Suprapubic skin (tissue), 3 donors: ENCODE results near the gene ZNF282.

Experiments used
- EP300 ChIP-seq: sonication (generic); formaldehyde crosslinking; IDR thresholded peaks from one replicate; pipeline ENCODE4 v1.6.1; 2017; ENCODE audit warnings: antibody characterized with exemption
- POLR2A ChIP-seq, 2 donors: fragments of 450-650 bp; IDR thresholded peaks; one replicate each; pipeline ENCODE4 v1.6.1; 2017; ENCODE audit warnings: antibody characterized with exemption in 2 of 2, mild to moderate bottlenecking in 2 of 2, moderate library complexity in 2 of 2
- TF ChIP-seq, protein P1 (sequence below), 2 donors: fragments of 200-600 bp in 1 of 2; fragments of 450-650 bp in 1 of 2; sonication (generic) in 1 of 2; IDR thresholded peaks; one replicate each; pipeline ENCODE4 v1.5.1; 2016 to 2019; ENCODE audit warnings: antibody characterized with exemption in 2 of 2, mild to moderate bottlenecking in 1 of 2, moderate library complexity in 1 of 2

DNA sequence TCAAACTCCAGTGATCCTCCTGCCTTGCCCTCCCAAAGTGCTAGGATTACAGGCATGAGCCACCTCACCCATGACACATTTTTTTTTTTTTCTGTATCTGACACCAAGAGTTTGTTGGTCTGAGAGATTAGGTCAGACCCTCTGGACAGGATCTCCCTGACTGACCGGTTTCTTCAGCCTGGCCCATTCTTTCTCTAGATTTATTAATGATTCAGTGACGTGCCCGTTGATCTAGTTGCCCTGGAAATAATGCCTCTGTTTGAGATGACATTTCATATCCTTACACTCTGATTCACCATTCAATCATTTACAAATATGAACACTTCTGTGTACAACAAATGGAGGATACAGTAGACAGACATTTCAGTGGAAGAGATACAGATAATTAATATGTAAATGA lies 42.7 kb downstream of the ZNF282 start:
- TF ChIP-seq POLR2A (IDR thresholded peaks at IDR 0.05) = no peak
- TF ChIP-seq, protein P1, sequence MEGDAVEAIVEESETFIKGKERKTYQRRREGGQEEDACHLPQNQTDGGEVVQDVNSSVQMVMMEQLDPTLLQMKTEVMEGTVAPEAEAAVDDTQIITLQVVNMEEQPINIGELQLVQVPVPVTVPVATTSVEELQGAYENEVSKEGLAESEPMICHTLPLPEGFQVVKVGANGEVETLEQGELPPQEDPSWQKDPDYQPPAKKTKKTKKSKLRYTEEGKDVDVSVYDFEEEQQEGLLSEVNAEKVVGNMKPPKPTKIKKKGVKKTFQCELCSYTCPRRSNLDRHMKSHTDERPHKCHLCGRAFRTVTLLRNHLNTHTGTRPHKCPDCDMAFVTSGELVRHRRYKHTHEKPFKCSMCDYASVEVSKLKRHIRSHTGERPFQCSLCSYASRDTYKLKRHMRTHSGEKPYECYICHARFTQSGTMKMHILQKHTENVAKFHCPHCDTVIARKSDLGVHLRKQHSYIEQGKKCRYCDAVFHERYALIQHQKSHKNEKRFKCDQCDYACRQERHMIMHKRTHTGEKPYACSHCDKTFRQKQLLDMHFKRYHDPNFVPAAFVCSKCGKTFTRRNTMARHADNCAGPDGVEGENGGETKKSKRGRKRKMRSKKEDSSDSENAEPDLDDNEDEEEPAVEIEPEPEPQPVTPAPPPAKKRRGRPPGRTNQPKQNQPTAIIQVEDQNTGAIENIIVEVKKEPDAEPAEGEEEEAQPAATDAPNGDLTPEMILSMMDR (IDR thresholded peaks at IDR 0.05) = no peak
- TF ChIP-seq EP300 = no peak
